ENCODE results near the gene MUC5B. TPM values are rescaled to one million over a fixed set of nuclear protein-coding genes. Genes with fewer than 3 reads are reported as not detected.

Gene MUC5B
- total RNA-seq, 1 experiment from 2014 or later, result 24.3 TPM

DNA sequence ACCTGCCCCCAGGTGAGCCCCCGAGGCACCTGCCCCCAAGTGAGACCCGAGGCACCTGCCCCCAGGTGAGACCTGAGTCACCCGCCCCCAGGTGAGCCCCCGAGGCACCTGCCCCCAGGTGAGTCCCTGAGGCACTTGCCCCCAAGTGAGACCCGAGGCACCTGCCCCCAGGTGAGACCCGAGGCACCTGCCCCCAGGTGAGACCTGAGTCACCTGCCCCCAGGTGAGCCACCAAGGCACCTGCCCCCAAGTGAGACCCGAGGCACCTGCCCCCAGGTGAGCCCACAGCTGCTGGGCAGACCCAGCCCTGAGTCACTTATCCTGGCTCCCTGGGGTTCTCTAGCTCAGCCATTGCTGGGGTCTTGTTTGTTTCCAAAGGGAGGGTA, 36.2 kb downstream of the MUC5B start:
- ATAC-seq (no peak), DNase-seq (no peak)
- Histone ChIP-seq H3F3A (ENCODE audit: low read length, unreplicated experiment) (no peaks in the 10 kb centered on the region), H4K20me1 (ENCODE audit: low read length) (no peaks in the 10 kb centered on the region), H3K4me2 (ENCODE audit: low read length) (no peak overlapping the region), H3K79me2 (ENCODE audit: low read length) (no peaks in the 10 kb centered on the region), H3K9me3 (ENCODE audit: low read length) (no peaks in the 10 kb centered on the region), H3K9me2 (replicated peaks; ENCODE audit: low read length) (no peaks in the 10 kb centered on the region), H3K4me1 (ENCODE audit: insufficient read depth, low read length) (peaks cover 13% of the 10 kb centered on the region), H3K36me3 (ENCODE audit: low read depth, low read length) (no peaks in the 10 kb centered on the region), H3K4me3 (ENCODE audit: low read length) (no peak overlapping the region), H3K9ac (ENCODE audit: low read length) (no peak overlapping the region), H2AFZ (ENCODE audit: low read length) (no peak overlapping the region), H3K27ac (ENCODE audit: low read length) (no peak overlapping the region), H3K27me3 (ENCODE audit: low read length) (no peaks in the 10 kb centered on the region)
- intact Hi-C loops (cut with micrococcal nuclease), result no loop called here
- POLR2A ChIA-PET (ENCODE audit: unreplicated experiment), result no interaction called here
- no TSS peak for BruUV-seq (replicated peaks)
- CTCF ChIA-PET, result no interaction called here
- TF ChIP-seq EZH2phosphoT487 (IDR thresholded peaks at IDR 0.05; ENCODE audit: borderline replicate concordance, low read length) (no peak), EZH2 (IDR thresholded peaks at IDR 0.05; ENCODE audit: low read length, unreplicated experiment) (no peak)
- TF ChIP-seq, protein P1, sequence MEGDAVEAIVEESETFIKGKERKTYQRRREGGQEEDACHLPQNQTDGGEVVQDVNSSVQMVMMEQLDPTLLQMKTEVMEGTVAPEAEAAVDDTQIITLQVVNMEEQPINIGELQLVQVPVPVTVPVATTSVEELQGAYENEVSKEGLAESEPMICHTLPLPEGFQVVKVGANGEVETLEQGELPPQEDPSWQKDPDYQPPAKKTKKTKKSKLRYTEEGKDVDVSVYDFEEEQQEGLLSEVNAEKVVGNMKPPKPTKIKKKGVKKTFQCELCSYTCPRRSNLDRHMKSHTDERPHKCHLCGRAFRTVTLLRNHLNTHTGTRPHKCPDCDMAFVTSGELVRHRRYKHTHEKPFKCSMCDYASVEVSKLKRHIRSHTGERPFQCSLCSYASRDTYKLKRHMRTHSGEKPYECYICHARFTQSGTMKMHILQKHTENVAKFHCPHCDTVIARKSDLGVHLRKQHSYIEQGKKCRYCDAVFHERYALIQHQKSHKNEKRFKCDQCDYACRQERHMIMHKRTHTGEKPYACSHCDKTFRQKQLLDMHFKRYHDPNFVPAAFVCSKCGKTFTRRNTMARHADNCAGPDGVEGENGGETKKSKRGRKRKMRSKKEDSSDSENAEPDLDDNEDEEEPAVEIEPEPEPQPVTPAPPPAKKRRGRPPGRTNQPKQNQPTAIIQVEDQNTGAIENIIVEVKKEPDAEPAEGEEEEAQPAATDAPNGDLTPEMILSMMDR (conservative IDR thresholded peaks at IDR 0.05; ENCODE audit: low read depth, low read length), result no peak

DNA sequence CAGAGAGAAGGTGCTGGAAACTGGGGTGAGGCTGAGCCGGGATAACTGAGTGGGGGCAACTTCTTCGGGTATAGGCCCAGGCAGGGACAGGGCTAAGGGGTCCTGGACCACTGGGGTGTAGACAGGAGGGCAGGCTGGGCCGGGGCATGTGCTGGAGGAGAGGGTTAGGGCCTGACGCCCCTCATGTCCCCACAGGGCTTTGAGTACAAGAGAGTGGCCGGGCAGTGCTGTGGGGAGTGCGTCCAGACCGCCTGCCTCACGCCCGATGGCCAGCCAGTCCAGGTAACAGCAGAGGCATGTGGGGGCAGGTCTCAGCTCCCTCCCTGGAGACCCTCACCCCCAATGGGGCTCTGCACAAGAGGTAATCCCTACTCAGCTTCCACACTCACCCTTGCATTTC, 36.7 kb downstream of the MUC5B start:
- Histone ChIP-seq H3K4me3 (ENCODE audit: low read length) (no peak overlapping the region), H3K9me3 (ENCODE audit: low read length) (no peaks in the 10 kb centered on the region), H3F3A (ENCODE audit: low read length, unreplicated experiment) (no peaks in the 10 kb centered on the region), H3K79me2 (ENCODE audit: low read length) (no peaks in the 10 kb centered on the region), H3K4me2 (ENCODE audit: low read length) (no peak overlapping the region), H2AFZ (ENCODE audit: low read length) (no peak overlapping the region), H3K9me2 (replicated peaks; ENCODE audit: low read length) (no peaks in the 10 kb centered on the region), H4K20me1 (ENCODE audit: low read length) (no peaks in the 10 kb centered on the region), H3K36me3 (ENCODE audit: low read depth, low read length) (no peaks in the 10 kb centered on the region), H3K27me3 (ENCODE audit: low read length) (no peaks in the 10 kb centered on the region), H3K9ac (ENCODE audit: low read length) (no peak overlapping the region), H3K27ac (ENCODE audit: low read length) (no peak overlapping the region), H3K4me1 (ENCODE audit: insufficient read depth, low read length) (peaks cover 13% of the 10 kb centered on the region)
- POLR2A ChIA-PET (ENCODE audit: unreplicated experiment), result no interaction called here
- CTCF ChIA-PET, result no interaction called here
- TF ChIP-seq, protein P1 (conservative IDR thresholded peaks at IDR 0.05; ENCODE audit: low read depth, low read length), result no peak
- TF ChIP-seq EZH2phosphoT487 (IDR thresholded peaks at IDR 0.05; ENCODE audit: borderline replicate concordance, low read length), result no peak
- no peak for TF ChIP-seq EZH2 (IDR thresholded peaks at IDR 0.05; ENCODE audit: low read length, unreplicated experiment)
- ATAC-seq, result no peak
- intact Hi-C loops (cut with micrococcal nuclease), result no loop called here
- no peak for DNase-seq
- no TSS peak for BruUV-seq (replicated peaks)

DNA sequence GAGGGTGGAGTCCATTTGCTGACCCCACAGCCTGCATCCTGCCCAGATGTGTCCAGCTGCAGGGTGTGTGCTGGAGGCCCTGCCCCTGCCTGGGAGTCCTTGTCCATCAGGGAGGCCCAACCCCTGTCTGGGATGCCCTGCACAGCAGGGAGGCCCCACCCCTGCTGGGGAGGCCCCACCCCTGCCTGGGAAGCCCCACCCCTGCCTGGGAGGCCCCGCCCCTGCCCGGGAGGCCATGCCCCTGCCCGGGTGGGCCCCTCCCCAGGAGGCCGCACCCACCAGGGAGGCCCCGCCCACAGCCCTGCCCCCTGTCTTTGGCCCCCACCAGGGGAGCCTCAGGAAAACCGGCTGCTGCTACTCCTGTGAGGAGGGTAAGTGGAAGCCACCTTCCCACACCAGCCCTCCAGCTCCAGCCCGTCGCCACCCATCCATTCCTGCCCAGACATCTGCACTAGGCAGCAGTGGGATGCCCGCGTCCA, 37.2 kb downstream of the MUC5B start:
- ChIA-PET CTCF (no interaction called here), POLR2A (ENCODE audit: unreplicated experiment) (no interaction called here)
- DNase-seq (peak; percentile 48), ATAC-seq (peak; percentile 39)
- Histone ChIP-seq H3K9me2 (replicated peaks; ENCODE audit: low read length) (no peaks in the 10 kb centered on the region), H3K4me1 (ENCODE audit: insufficient read depth, low read length) (peaks cover 13% of the 10 kb centered on the region), H3K27me3 (ENCODE audit: low read length) (no peaks in the 10 kb centered on the region), H3K4me3 (ENCODE audit: low read length) (no peak overlapping the region), H3K9me3 (ENCODE audit: low read length) (no peaks in the 10 kb centered on the region), H3K27ac (ENCODE audit: low read length) (no peak overlapping the region), H3K4me2 (ENCODE audit: low read length) (no peak overlapping the region), H3K36me3 (ENCODE audit: low read depth, low read length) (no peaks in the 10 kb centered on the region), H3K79me2 (ENCODE audit: low read length) (no peaks in the 10 kb centered on the region), H4K20me1 (ENCODE audit: low read length) (no peaks in the 10 kb centered on the region), H3F3A (ENCODE audit: low read length, unreplicated experiment) (no peaks in the 10 kb centered on the region), H2AFZ (ENCODE audit: low read length) (no peak overlapping the region), H3K9ac (ENCODE audit: low read length) (no peak overlapping the region)
- TF ChIP-seq EZH2 (IDR thresholded peaks at IDR 0.05; ENCODE audit: low read length, unreplicated experiment), result no peak
- TF ChIP-seq, protein P1 (conservative IDR thresholded peaks at IDR 0.05; ENCODE audit: low read depth, low read length), result no peak
- no peak for TF ChIP-seq EZH2phosphoT487 (IDR thresholded peaks at IDR 0.05; ENCODE audit: borderline replicate concordance, low read length)
- intact Hi-C loops (cut with micrococcal nuclease), result loop anchor here (5.0 kb wide), 2 partner anchors 58 to 127 kb away; partner anchors contain the start of gene BRSK2
- no TSS peak for BruUV-seq (replicated peaks)

Measured in PC-3 (cell line).